Neural progenitor cell (in vitro differentiated cells): ENCODE results near the gene RNF8. TPM values are rescaled to one million over a fixed set of nuclear protein-coding genes. Genes with fewer than 3 reads are reported as not detected.

Experiments
- DNase-seq: peaks from one replicate; pipeline ENCODE4 v3.0.0-alpha.2; 2016; ENCODE audit warnings: low spot score
- H2AFZ ChIP-seq: fragments of 200-600 bp; sonication (generic); replicated peaks from 2 replicates; pipeline ENCODE4 v1.6.1; 2016; ENCODE audit warnings: antibody characterized with exemption
- H3F3A ChIP-seq: fragments of 200-600 bp; sonication (generic); 2 replicates; pipeline ENCODE4 v1.6.1; 2016; ENCODE audit warnings: antibody characterized with exemption, low read depth
- H3K27ac ChIP-seq: fragments of 200-600 bp; sonication (generic); 2 replicates; pipeline ENCODE4 v1.5.1; 2016; ENCODE audit warnings: mild to moderate bottlenecking
- H3K27me3 ChIP-seq: fragments of 200-600 bp; sonication (generic); 2 replicates; pipeline ENCODE4 v1.6.1; 2016; ENCODE audit warnings: mild to moderate bottlenecking, moderate library complexity
- H3K36me3 ChIP-seq: fragments of 200-600 bp; sonication (generic); 2 replicates; pipeline ENCODE4 v1.5.1; 2016
- H3K4me1 ChIP-seq: fragments of 200-600 bp; sonication (generic); 2 replicates; pipeline ENCODE4 v1.6.1; 2016; ENCODE audit warnings: mixed run types
- H3K4me2 ChIP-seq: fragments of 200-600 bp; sonication (generic); 2 replicates; pipeline ENCODE4 v1.6.1; 2016
- H3K4me3 ChIP-seq: fragments of 200-600 bp; sonication (generic); 2 replicates; pipeline ENCODE4 v1.5.1; 2016
- H3K79me2 ChIP-seq: fragments of 200-600 bp; sonication (generic); 2 replicates; pipeline ENCODE4 v1.6.1; 2016; ENCODE audit warnings: low read depth
- H3K9ac ChIP-seq: fragments of 200-600 bp; sonication (generic); 2 replicates; pipeline ENCODE4 v1.6.1; 2016
- H3K9me3 ChIP-seq: fragments of 200-600 bp; sonication (generic); 2 replicates; pipeline ENCODE4 v1.5.1; 2016; ENCODE audit warnings: low read depth
- H4K20me1 ChIP-seq: fragments of 200-600 bp; sonication (generic); 2 replicates; pipeline ENCODE4 v1.6.1; 2016; ENCODE audit warnings: low read depth
- H3K27ac Mint-ChIP-seq: 3 replicates; pipeline ENCODE4 v1.8.0; 2021; ENCODE audit warnings: mixed read lengths
- H3K27me3 Mint-ChIP-seq: 2 replicates; pipeline ENCODE4 v1.8.0; 2022; ENCODE audit warnings: low read depth, mild to moderate bottlenecking, inconsistent platforms, moderate library complexity, mixed read lengths; ENCODE audit not compliant: insufficient read depth
- H3K36me3 Mint-ChIP-seq: 3 replicates; pipeline ENCODE4 v1.8.0; 2021; ENCODE audit warnings: mixed read lengths
- H3K4me1 Mint-ChIP-seq: 3 replicates; pipeline ENCODE4 v1.8.0; 2021; ENCODE audit warnings: mixed read lengths
- H3K4me3 Mint-ChIP-seq: 3 replicates; pipeline ENCODE4 v1.8.0; 2021; ENCODE audit warnings: mild to moderate bottlenecking, moderate library complexity, mixed read lengths
- H3K9me3 Mint-ChIP-seq: 3 replicates; pipeline ENCODE4 v1.8.0; 2020; ENCODE audit warnings: mixed read lengths
- CTCF ChIP-seq: fragments of 200-600 bp; sonication (generic); IDR thresholded peaks from 2 replicates; pipeline ENCODE4 v1.5.1; 2017; ENCODE audit warnings: antibody characterized with exemption, mild to moderate bottlenecking
- EZH2 ChIP-seq: fragments of 200-600 bp; sonication (generic); IDR thresholded peaks from 2 replicates; pipeline ENCODE4 v1.6.1; 2017; ENCODE audit warnings: antibody characterized with exemption, mild to moderate bottlenecking, moderate library complexity
- EZH2phosphoT487 ChIP-seq: fragments of 200-600 bp; sonication (generic); IDR thresholded peaks from 2 replicates; pipeline ENCODE4 v1.6.1; 2017; ENCODE audit warnings: antibody characterized with exemption
- total RNA-seq: library from RNA; depleted of rRNA; stranded (reverse); fragments of >200 nt; gene quantifications from 2 replicates; pipeline ENCODE4 v1.2.3, GENCODE V29; 2015; ENCODE audit warnings: low replicate concordance

The RNF8 gene
- total RNA-seq, 1 donor from 2014 or later: 68.5 TPM

- Histone ChIP-seq H3K36me3 (no peaks in the 10 kb centered on the region), H3K79me2 (peaks cover 59% of the 10 kb centered on the region), H3K4me3 (no peak overlapping the region), H2AFZ (no peak overlapping the region), H3K4me1 (peaks cover 27% of the 10 kb centered on the region), H3K27ac (no peak overlapping the region), H3K9me3 (no peaks in the 10 kb centered on the region), H4K20me1 (peaks cover 54% of the 10 kb centered on the region), H3K4me2 (no peak overlapping the region), H3F3A (peaks cover 3% of the 10 kb centered on the region), H3K9ac (no peak overlapping the region), H3K27me3 (no peaks in the 10 kb centered on the region)
- Mint-ChIP-seq H3K27me3 (no peaks in the 10 kb centered on the region), H3K36me3 (peaks cover 12% of the 10 kb centered on the region), H3K9me3 (no peaks in the 10 kb centered on the region), H3K4me3 (no peak overlapping the region), H3K27ac (no peak overlapping the region), H3K4me1 (peaks cover 23% of the 10 kb centered on the region)
- TF ChIP-seq EZH2phosphoT487: no peak
- no peak for TF ChIP-seq CTCF
- TF ChIP-seq EZH2: no peak
- no peak for DNase-seq
These were observed 5.3 kb downstream of the RNF8 start for GRCh38 chr6:37359039-37359438.

GRCh38 chr6:37362101-37362828 is 8.5 kb downstream of the RNF8 start:
- H3K27me3 ChIP-seq: no peaks in the 10 kb centered on the region
- no peaks in the 10 kb centered on the region for H3F3A ChIP-seq
- Mint-ChIP-seq H3K27ac (no peak overlapping the region), H3K4me1 (peaks cover 8% of the 10 kb centered on the region), H3K36me3 (peaks cover 12% of the 10 kb centered on the region), H3K4me3 (no peak overlapping the region), H3K9me3 (no peaks in the 10 kb centered on the region), H3K27me3 (no peaks in the 10 kb centered on the region)
- no peaks in the 10 kb centered on the region for H3K9me3 ChIP-seq
- H3K79me2 ChIP-seq: peaks cover 39% of the 10 kb centered on the region
- H3K27ac ChIP-seq: no peak overlapping the region
- H3K4me2 ChIP-seq: no peak overlapping the region
- H3K4me3 ChIP-seq: no peak overlapping the region
- peaks cover 7% of the 10 kb centered on the region for H3K4me1 ChIP-seq
- no peak overlapping the region for H3K9ac ChIP-seq
- peaks cover 46% of the 10 kb centered on the region for H4K20me1 ChIP-seq
- no peak for TF ChIP-seq CTCF
- TF ChIP-seq EZH2: no peak
- TF ChIP-seq EZH2phosphoT487: no peak
- H2AFZ ChIP-seq: no peak overlapping the region
- DNase-seq: no peak
- peaks cover 3% of the 10 kb centered on the region for H3K36me3 ChIP-seq

GRCh38 chr6:37365791-37366190 is 12.0 kb downstream of the RNF8 start:
- peaks cover 32% of the 10 kb centered on the region for H4K20me1 ChIP-seq
- H3K4me3 Mint-ChIP-seq: no peak overlapping the region
- no peak overlapping the region for H3K4me2 ChIP-seq
- H3K36me3 Mint-ChIP-seq: peaks cover 24% of the 10 kb centered on the region
- TF ChIP-seq CTCF: peak; percentile 16
- no peak for TF ChIP-seq EZH2
- no peak overlapping the region for H3K9ac ChIP-seq
- peaks cover 3% of the 10 kb centered on the region for H3K36me3 ChIP-seq
- peaks cover 10% of the 10 kb centered on the region for H3K79me2 ChIP-seq
- H3K4me1 ChIP-seq: peaks cover 6% of the 10 kb centered on the region
- no peaks in the 10 kb centered on the region for H3K4me1 Mint-ChIP-seq
- H3K9me3 ChIP-seq: no peaks in the 10 kb centered on the region
- no peaks in the 10 kb centered on the region for H3K27me3 Mint-ChIP-seq
- H3K9me3 Mint-ChIP-seq: no peaks in the 10 kb centered on the region
- H3K27me3 ChIP-seq: no peaks in the 10 kb centered on the region
- no peaks in the 10 kb centered on the region for H3F3A ChIP-seq
- H3K27ac ChIP-seq: no peak overlapping the region
- no peak for DNase-seq
- H2AFZ ChIP-seq: no peak overlapping the region
- no peak overlapping the region for H3K27ac Mint-ChIP-seq
- H3K4me3 ChIP-seq: no peak overlapping the region
